ENCODE measurements around the gene SPEG. TPM values are rescaled to one million over a fixed set of nuclear protein-coding genes. Genes with fewer than 3 reads are reported as not detected.

The SPEG gene
- total and polyA plus RNA-seq, 2 of the 13 experiments (the other 11 are each of a cell fraction or from before 2014, with no cell fraction given) = 0.18 to 0.24 TPM

DNA sequence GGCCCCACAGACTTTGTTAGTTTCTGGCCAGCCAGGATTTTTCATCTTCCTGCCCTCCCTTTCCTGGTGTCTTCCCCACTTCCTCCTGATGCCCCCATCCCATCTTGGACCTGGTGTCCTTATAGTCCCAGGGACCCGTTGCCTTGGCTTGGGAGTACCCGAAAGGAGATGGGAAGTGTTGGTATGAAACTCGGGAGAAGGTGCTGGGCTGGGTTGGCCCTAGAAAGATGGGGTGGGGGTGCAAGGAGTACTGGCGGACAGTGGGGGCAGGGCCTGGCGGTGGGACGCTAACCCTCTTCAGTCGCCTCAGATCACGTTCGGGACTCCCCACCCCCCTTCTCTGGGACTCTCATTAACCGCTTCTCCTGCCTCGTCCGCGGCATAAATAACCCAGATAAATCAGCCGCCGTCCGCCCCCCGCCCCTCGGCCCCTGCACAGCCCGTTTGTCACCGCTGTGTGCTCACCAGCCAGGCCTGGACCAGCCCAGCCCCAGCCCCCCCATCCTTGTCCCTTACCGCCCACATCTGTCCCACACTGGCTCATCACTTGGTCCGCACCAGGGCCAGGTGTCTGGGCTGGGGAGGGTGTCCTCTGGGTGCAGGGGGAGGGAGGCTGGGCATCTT lies 76.0 kb downstream of the SPEG start (continued):
- TF ChIP-seq, protein P1, sequence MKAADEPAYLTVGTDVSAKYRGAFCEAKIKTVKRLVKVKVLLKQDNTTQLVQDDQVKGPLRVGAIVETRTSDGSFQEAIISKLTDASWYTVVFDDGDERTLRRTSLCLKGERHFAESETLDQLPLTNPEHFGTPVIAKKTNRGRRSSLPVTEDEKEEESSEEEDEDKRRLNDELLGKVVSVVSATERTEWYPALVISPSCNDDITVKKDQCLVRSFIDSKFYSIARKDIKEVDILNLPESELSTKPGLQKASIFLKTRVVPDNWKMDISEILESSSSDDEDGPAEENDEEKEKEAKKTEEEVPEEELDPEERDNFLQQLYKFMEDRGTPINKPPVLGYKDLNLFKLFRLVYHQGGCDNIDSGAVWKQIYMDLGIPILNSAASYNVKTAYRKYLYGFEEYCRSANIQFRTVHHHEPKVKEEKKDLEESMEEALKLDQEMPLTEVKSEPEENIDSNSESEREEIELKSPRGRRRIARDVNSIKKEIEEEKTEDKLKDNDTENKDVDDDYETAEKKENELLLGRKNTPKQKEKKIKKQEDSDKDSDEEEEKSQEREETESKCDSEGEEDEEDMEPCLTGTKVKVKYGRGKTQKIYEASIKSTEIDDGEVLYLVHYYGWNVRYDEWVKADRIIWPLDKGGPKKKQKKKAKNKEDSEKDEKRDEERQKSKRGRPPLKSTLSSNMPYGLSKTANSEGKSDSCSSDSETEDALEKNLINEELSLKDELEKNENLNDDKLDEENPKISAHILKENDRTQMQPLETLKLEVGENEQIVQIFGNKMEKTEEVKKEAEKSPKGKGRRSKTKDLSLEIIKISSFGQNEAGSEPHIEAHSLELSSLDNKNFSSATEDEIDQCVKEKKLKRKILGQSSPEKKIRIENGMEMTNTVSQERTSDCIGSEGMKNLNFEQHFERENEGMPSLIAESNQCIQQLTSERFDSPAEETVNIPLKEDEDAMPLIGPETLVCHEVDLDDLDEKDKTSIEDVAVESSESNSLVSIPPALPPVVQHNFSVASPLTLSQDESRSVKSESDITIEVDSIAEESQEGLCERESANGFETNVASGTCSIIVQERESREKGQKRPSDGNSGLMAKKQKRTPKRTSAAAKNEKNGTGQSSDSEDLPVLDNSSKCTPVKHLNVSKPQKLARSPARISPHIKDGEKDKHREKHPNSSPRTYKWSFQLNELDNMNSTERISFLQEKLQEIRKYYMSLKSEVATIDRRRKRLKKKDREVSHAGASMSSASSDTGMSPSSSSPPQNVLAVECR (CRISPR knock-in tag; IDR thresholded peaks at IDR 0.05; ENCODE audit: borderline replicate concordance) = peak; percentile 20; the same call in 1 of the 2 replicates
- no peak for TF ChIP-seq ZIK1 (CRISPR knock-in tag; IDR thresholded peaks at IDR 0.05; ENCODE audit: borderline replicate concordance, low read depth)
- TF ChIP-seq, protein P2, sequence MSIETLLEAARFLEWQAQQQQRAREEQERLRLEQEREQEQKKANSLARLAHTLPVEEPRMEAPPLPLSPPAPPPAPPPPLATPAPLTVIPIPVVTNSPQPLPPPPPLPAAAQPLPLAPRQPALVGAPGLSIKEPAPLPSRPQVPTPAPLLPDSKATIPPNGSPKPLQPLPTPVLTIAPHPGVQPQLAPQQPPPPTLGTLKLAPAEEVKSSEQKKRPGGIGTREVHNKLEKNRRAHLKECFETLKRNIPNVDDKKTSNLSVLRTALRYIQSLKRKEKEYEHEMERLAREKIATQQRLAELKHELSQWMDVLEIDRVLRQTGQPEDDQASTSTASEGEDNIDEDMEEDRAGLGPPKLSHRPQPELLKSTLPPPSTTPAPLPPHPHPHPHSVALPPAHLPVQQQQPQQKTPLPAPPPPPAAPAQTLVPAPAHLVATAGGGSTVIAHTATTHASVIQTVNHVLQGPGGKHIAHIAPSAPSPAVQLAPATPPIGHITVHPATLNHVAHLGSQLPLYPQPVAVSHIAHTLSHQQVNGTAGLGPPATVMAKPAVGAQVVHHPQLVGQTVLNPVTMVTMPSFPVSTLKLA (IDR thresholded peaks at IDR 0.05) = no peak
- TF ChIP-seq MLLT10 (CRISPR knock-in tag; IDR thresholded peaks at IDR 0.05) = no peak
- TF ChIP-seq, protein P3, sequence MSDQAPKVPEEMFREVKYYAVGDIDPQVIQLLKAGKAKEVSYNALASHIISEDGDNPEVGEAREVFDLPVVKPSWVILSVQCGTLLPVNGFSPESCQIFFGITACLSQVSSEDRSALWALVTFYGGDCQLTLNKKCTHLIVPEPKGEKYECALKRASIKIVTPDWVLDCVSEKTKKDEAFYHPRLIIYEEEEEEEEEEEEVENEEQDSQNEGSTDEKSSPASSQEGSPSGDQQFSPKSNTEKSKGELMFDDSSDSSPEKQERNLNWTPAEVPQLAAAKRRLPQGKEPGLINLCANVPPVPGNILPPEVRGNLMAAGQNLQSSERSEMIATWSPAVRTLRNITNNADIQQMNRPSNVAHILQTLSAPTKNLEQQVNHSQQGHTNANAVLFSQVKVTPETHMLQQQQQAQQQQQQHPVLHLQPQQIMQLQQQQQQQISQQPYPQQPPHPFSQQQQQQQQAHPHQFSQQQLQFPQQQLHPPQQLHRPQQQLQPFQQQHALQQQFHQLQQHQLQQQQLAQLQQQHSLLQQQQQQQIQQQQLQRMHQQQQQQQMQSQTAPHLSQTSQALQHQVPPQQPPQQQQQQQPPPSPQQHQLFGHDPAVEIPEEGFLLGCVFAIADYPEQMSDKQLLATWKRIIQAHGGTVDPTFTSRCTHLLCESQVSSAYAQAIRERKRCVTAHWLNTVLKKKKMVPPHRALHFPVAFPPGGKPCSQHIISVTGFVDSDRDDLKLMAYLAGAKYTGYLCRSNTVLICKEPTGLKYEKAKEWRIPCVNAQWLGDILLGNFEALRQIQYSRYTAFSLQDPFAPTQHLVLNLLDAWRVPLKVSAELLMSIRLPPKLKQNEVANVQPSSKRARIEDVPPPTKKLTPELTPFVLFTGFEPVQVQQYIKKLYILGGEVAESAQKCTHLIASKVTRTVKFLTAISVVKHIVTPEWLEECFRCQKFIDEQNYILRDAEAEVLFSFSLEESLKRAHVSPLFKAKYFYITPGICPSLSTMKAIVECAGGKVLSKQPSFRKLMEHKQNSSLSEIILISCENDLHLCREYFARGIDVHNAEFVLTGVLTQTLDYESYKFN (CRISPR knock-in tag; conservative IDR thresholded peaks at IDR 0.05) = 0 out of 2 replicates have a peak, but pooled peaks have one; percentile 3
- TF ChIP-seq, protein P4, sequence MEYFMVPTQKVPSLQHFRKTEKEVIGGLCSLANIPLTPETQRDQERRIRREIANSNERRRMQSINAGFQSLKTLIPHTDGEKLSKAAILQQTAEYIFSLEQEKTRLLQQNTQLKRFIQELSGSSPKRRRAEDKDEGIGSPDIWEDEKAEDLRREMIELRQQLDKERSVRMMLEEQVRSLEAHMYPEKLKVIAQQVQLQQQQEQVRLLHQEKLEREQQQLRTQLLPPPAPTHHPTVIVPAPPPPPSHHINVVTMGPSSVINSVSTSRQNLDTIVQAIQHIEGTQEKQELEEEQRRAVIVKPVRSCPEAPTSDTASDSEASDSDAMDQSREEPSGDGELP (IDR thresholded peaks at IDR 0.05; ENCODE audit: borderline replicate concordance, low read depth) = no peak
- peak; percentile 7; the same call in 1 of the 2 replicates for TF ChIP-seq ZZZ3 (CRISPR knock-in tag; IDR thresholded peaks at IDR 0.05; ENCODE audit: borderline replicate concordance)
- TF ChIP-seq, protein P5, sequence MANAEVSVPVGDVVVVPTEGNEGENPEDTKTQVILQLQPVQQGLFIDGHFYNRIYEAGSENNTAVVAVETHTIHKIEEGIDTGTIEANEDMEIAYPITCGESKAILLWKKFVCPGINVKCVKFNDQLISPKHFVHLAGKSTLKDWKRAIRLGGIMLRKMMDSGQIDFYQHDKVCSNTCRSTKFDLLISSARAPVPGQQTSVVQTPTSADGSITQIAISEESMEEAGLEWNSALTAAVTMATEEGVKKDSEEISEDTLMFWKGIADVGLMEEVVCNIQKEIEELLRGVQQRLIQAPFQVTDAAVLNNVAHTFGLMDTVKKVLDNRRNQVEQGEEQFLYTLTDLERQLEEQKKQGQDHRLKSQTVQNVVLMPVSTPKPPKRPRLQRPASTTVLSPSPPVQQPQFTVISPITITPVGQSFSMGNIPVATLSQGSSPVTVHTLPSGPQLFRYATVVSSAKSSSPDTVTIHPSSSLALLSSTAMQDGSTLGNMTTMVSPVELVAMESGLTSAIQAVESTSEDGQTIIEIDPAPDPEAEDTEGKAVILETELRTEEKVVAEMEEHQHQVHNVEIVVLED (CRISPR knock-in tag; IDR thresholded peaks at IDR 0.05; ENCODE audit: borderline replicate concordance) = no peak
- TF ChIP-seq, protein P6, sequence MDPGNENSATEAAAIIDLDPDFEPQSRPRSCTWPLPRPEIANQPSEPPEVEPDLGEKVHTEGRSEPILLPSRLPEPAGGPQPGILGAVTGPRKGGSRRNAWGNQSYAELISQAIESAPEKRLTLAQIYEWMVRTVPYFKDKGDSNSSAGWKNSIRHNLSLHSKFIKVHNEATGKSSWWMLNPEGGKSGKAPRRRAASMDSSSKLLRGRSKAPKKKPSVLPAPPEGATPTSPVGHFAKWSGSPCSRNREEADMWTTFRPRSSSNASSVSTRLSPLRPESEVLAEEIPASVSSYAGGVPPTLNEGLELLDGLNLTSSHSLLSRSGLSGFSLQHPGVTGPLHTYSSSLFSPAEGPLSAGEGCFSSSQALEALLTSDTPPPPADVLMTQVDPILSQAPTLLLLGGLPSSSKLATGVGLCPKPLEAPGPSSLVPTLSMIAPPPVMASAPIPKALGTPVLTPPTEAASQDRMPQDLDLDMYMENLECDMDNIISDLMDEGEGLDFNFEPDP (CRISPR knock-in tag; conservative IDR thresholded peaks at IDR 0.05) = no peak
- no peak for TF ChIP-seq ZNF44 (CRISPR knock-in tag; IDR thresholded peaks at IDR 0.05)
- no peak for TF ChIP-seq FOXK1 (CRISPR knock-in tag; IDR thresholded peaks at IDR 0.05; ENCODE audit: borderline replicate concordance, low read depth)
- TF ChIP-seq, protein P7, sequence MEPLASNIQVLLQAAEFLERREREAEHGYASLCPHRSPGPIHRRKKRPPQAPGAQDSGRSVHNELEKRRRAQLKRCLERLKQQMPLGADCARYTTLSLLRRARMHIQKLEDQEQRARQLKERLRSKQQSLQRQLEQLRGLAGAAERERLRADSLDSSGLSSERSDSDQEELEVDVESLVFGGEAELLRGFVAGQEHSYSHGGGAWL (CRISPR knock-in tag; IDR thresholded peaks at IDR 0.05) = no peak
- no peak for TF ChIP-seq ZNF563 (CRISPR knock-in tag; IDR thresholded peaks at IDR 0.05)
- no peak for TF ChIP-seq NRL (CRISPR knock-in tag; IDR thresholded peaks at IDR 0.05; ENCODE audit: borderline replicate concordance)
